ENCODE data around the gene ATAD5.

GRCh38 chr17:30921544-30922196, 89.9 kb downstream of the ATAD5 start, which contains the start of gene ADAP2:
- TF ChIP-seq CTCF (IDR thresholded peaks at IDR 0.05) (no peak), EP300 (IDR thresholded peaks at IDR 0.05) (peak in 1 of 2 donors; percentile 16), POLR2A (IDR thresholded peaks at IDR 0.05) (peak; percentile 12 to 16)

All from tibial nerve (tissue), 4 donors.